HG03439 (cell line): ENCODE data around the gene UGDH.
"Not testable (repeated sequence)": the region's sequence is repeated elsewhere in the genome, so short reads cannot be mapped to it uniquely, and the experiment has no call there.

Experiments
- ATAC-seq: cut with Tn5 transposase; IDR thresholded peaks from one replicate; pipeline ENCODE4 v1.9.1; 2021; ENCODE audit warnings: mild to moderate bottlenecking, moderate library complexity; ENCODE audit not compliant: unreplicated experiment

UGDH gene

DNA sequence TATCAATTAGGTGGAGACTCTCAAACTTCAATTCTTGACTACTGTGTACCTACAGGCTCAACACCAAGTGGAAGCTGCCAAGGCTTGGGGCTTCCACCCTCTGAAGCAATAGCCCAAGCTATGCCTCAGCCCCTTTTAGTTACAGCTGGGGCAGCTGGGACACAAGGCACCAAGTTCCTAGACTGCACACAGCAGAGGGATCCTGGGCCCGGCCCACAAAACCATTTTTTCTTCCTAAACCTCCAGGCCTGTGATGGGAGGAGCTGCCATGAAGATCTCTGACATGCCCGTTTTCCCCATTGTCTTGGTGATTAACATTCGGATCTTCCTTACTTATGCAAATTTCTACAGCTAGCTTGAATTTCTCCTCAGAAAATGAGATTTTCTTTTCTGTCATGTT, 3.4 kb upstream of the UGDH start:
- ATAC-seq = no peak

DNA sequence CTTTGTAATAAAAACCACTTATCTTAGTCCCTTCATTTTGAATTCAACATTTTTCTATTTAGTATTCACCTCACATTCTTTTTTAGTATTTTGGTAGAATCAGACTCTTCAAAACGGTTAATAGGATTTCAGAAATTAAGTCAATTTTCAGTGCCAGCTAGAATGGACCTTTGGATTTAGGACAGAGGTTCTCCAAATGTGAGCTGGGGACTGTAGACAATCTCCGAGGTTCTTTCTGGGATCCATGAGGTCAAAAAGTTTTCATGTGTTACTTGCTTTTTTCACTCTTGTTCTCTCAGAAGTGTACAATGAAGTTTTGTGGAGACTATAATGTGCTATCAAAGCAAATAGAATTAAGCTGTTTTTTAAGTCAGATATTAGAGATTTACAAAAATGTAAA, 2.3 kb upstream of the UGDH start:
- ATAC-seq = no peak

DNA sequence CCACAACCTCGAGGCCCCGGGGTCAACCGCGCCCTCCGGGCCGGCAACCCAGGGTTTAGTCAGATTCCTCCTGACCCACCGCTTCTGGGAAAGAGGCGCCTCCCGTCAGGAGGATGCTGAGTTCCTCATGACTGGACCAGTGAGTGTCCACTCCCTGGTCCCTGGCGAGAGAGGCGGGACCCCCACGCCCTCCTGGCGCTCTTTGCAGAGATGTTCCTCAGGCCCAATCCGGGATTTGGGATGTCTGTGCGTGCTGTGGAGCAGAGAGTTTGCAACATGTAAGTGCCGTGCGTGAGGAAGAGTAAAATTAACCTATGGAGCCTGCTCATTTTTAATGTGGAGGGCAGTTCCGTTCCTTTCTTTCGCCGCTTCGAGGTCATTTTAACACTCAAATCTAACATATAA, 824 bp upstream of the UGDH start:
- ATAC-seq = no peak

DNA sequence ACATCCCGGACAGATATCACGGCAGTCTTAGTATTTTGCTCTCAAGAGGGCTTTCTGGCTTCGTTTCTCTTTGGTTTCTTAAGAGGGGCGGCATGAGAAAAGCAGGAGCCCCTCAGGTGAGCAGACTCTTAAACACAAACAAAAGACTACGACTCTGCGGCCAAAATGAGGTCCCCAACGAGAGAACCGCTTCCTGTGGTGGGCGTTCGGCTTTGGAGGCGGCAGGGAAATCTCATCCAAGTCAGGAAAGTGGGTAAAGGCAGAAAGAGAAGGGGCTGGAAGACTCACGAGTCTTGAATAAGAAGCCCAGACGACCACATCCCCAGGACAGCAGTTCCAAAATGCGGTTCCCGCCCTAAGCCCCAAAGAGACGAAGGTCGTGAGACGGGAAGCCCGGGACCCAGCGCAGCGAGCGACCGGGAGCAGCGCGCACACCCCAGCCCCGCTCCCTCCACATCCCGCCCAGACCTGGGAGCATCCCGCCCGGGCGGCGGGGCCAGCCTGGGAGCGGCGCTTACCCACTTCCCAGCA, 409 bp downstream of the UGDH start:
- peak; percentile 27 for ATAC-seq

DNA sequence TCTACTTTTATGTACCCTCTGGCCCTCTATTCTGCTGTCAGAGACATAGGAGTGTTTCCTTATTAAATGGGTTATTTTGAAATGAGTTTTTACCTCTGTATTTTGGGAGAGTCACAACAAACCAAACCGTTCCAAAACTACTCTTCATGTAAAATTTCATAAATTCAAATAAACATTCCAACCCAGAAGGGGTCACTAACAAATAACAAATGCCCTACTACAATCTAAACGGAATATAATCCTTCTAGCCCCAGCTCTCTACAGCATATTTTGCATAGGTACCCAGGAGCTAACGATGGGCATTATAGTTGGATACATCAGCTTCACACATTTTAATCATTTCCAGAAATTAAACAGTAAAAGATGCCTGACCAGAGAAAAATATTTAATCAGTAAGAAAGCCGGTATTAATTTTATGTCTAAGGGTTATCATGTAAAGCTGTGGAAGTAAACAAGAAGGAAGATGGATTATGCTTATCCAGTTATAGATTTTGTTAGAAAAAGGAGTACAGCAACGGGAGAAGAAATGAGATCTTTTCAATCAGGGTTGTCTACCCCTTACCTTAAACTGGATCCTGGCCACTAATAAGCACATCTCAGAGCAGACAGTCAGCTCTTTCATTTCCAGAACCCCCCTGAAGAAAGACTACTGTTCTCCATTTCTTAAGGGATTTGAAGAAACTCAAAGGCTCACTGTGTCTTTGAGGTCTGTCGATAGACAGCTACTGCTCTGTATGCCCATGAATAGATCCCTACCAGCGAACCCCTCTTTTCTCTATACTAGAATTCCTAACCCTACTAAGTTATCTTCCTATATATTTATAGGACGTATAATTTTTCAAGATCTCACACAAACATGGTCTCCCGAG, 1.2 kb downstream of the UGDH start:
- ATAC-seq = no peak

DNA sequence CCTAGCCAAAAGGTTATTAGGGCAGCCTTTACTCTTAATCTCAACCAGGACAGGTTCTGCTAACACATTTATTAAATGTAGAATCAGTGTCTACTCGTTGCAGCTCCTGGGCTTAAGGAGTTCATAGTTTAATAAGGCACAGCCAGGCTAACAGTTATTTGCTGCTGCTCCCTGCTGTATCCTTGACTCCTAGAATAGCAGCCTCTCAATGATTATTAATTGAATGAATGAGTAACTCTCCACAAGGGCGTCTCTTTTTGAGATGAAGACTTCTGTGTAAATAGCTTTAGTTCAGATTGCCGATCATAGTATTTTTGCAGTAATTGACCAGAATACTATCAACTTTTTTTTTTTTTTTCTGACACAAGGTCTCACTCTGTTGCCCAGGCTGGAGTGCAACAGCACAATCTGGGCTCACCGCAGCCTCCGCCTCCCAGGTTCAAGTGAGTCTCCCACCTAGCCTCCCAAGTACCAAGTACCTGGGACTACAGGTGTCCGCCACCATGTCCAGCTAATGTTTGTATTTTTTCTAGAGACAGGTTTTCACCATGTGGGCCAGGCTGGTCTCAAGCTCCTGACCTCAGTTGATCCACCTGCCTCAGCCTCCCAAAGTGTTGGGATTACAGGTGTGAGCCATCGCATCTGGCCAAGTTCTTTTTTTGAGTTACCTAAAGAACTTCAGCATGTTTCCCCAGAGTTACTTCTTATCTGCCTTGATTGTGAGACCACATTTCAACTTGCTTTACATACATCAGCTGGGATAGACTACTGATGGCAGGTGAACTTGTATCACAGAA, 2.9 kb downstream of the UGDH start:
- no peak for ATAC-seq

DNA sequence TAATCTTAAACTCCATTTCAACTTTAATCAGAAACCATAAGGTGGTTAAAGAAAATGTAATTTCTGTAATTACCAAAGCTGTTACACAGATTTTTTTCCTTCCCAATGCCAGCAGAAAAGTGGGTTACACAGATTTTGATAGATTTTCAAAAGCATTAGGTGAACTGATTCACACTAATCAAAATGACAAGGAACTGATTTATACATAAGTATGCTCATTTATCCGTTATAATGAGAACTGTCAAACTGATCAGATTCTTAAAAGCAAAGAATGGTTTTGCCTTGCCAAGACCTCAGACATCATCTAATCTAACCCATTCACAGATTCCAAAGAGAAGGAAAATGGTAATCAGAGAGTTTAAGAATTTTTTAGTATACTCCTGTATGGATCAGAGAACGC, 5.2 kb downstream of the UGDH start:
- no peak for ATAC-seq

DNA sequence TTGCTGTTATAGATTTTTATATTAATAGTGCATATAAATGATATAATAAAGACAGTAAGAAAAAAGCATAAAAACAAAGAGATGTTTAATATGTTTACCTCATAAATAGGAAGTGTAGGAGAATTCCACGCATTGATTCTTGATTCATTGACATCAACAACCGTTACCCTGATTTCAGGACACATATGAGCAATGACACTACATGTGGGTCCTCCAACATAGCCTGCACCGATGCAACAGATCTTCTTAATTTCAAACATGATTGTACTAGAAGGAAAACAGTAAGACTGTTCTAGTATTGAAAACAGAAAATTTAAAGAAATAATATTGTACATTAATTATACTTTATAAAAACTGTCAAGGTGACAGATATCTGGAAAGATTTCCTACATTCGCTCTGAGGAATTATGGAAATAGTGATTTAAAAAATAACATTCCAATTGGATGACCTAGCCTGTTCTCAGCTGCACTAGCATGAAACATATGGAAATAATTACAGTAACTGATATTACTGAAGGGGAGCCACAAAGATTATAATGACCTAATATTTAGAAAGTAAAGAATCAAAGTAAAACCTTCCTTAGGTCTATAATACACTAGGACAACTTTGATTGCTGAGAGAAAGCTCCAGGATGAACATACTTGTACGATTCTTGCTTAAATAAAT, 5.9 kb downstream of the UGDH start:
- no peak for ATAC-seq

DNA sequence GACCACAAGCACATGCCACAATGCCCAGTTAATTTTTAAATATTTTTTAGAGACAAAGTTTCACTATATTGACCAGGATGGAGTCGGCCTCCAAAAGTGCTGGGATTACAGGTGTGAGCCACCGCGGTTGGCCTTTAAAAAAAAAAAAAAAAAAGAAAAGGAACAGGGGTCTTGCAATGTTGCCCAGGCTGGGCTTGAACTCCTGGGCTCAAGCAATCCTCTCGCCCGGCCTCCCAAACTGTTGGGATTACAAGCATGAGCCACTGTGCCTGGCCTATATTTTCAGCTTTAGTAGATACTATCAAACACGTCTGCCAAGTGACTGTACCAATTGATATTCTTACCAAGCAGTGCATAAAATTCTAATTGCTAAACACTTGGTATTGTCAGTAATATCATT, 8.8 kb downstream of the UGDH start:
- no peak for ATAC-seq

DNA sequence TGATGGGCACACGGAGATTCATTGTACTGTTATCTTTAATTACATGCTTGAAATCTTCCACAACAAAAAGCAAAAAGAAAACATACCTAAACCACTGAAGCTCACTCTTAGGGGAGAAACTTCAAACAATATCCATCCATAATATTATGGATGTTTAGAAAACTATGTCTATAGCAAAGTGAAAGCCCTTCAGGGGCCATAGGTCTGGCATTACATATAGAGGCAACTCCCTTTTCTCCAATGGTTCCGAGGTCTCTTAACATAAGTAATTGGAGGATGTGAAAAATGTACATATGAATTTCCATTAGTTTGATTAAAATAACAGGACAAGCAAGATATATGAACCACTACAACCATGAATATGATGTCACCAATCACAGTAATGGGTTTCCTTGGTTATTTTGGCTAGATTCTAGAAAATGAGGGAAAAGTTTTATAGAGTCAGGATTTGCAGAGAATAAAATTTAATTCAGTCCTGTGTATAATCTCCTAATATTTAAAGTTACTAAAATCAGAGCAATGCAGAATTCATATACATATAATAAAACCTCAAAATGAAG, 10.8 kb downstream of the UGDH start:
- no peak for ATAC-seq

DNA sequence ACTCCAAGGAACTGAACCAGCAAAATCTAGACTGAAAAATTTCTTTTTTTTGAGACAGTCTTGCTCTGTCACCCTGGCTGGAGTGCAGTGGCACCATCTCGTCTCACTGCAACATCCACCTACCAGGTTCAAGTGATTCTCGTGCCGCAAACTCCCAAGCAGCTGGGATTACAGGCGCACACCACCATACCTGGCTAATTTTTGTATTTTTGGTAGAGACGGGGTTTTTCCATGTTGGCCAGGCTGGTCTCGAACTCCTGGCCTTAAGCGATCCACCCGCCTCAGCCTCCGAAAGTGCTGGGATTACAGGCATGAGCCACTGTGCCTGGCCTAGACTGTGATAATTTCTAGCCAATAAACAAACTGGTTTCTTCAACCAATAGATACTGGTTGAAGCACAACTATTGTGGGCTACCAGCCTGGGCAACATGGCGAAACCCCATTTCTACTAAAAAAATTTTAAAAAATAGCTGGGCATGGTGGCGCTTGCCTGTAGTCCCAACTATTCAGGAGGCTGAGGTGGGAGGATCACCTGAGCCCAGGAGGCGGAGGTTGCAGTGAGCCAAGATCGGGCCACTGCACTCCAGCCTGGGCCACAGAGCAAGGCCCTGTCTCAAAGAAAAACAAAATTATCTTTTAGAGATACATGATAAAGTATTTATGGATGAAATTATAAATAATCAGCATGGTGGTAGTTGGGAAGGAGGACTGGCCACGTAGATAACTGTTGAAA, 11.4 kb downstream of the UGDH start:
- not testable (repeated sequence) for ATAC-seq

DNA sequence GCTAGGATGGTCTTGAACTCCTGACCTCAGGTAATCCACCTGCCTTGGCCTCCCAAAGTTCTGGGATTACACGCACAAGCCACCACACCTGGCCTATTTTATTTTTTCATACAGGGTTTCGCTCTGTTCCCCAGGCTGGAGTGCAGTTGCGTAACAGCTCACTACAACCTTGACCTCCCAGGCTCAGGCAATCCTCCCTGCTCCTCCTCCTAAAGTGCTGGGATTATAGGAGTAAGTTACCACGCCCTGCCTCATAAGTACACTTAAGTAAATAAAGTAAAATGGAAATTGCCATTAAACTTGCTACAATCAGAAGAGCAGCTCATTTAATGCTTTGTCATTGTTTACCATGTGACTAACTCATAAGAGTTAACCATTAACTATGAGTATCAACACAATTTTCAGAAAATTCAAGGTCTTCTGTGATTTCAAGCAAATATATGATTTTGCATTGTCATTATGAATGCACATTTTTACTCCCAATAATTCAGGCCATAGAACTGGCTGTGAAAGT, 12.3 kb downstream of the UGDH start:
- ATAC-seq = no peak

DNA sequence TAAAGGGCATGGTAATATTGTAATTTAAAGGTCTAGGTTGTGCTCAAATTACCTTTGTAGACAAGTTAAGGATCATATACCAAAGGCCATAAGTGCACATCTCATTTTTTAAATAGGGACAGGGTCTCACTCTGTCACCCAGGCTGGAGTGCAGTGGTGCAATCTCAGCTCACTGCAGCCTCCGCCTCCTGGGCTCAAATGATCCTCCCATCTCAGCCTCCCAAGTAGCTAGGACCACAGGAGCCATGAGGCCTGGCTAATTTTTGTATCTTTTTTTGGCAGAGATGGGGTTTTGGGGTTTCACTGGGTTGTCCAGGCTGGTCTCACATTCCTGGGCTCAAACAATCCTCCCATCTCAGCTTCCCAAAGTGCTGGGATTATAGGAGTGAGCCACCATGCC, 13.0 kb downstream of the UGDH start:
- ATAC-seq = not testable (repeated sequence)

DNA sequence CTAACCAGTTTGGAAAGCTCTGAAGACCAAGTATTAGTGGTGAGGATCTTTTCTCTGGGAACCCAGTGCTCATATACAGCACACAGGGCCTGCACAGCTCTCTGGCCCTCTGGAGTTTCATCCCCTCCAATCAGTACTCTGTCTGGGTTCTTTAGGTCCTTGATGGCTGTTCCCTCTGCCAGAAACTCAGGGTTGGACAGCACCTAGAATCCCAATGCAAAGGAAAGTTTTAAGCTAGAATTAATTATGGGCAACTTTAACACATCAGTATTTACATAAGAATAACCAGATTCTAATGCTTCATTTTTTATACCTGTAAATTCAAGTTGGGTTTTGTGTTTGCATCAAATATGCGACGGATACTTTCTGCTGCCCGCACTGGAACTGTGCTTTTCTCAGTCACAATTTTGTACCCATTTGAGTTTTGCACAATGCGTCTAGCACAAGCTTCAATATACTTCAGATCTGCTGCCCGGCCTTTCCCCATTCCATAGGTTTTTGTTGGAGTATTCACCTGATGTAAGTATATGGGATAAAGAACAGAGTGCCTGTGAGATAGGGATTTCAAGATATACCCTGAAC, 16.8 kb downstream of the UGDH start:
- no peak for ATAC-seq

DNA sequence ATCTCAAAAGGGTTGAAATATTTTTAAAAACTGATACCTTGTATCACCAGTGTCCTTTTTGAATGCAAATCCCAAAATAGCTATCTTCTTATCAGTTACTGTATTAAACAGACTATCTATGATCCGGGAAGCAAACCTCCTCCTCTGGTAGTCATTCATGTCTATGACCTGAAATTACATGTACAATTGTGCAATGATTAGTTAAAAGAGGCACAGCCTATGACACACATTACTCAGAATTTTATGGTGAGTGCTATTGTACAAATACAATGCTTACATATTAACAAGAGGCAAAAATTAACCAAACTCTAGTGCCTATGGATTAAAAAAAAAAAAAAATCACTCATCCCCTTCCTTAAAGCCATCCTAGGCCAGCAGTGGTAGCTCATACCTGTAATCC, 21.7 kb downstream of the UGDH start:
- no peak for ATAC-seq

DNA sequence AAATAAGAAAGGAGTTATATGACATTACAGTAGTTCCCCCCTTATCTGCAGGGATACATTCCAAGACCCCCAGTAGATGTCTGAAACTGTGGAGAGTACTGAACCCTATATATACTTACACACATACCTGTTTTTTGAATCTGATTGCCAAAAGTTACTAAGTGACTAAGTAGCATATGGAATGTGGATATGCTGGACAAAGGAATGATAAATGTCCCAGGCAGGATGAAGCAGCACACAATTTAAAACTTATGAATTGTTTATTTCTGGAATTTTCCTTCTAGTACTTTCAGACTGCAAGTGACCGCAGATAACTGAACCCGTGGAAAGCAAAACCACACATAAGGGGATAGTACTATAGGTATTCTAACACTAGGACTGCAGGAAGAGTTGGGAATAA, 22.7 kb downstream of the UGDH start:
- ATAC-seq = no peak

DNA sequence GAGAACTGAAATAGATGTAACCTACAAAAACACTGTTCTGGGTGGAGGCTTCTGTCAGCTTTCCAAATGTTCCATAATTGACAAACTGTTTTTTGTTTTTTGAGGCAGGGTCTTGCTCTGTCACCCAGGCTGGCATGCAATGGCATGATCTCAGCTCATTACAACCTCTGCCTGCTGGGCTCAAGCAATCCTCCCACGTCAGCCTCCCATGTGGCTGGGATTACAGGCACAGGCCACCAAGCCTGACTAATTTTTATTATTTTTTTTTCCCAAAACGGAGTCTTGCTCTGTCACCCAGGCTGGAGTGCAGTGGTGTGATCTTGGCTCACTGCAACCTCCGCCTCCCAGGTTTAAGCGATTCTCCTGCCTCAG, 24.6 kb downstream of the UGDH start:
- ATAC-seq = not testable (repeated sequence)

DNA sequence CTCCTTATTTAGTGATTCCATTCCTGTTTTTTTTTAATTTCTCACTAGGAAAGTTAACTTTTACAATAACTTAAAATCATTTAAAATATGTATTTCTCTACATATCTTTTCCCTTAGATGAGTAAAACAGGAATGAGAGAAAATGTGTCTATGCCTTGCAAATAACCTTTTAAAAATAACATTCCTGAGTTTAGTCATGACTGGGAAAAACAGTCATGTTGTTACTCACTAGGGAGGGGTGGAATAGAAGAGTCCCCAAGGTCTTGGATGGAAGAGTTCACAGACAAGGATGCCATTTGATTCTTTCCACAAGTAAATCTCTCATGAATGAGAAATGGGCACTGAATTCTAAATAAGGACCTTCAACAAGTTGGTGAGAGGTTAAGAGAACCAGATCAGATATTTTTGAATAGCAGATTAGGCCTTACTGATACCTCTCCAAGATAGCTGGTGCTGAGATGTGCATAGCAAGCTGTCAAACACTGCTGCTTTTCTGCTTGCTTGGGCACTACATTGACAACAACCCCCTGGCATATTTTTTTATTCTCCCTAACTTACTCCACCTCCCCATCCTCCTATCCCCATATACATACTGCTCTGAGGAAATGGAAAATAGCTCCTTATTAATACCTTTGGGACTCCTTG, 25.1 kb downstream of the UGDH start:
- no peak for ATAC-seq

DNA sequence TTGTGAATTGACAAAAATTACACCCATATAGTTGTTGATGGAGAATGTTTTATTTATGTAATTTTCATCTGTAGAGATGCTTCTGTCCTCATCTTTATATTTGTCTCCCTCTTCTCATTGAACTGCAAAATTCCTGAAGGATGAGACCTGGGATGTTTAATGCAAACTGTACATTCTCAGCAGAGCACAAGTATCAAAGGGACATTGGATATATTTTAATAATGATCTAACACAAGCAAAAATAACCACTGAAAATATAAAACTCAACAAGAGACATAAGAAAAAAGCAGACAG, 28.6 kb downstream of the UGDH start:
- ATAC-seq = no peak
